ENCODE measurements around the gene UMODL1.

- TF ChIP-seq EZH2 (IDR thresholded peaks at IDR 0.05; ENCODE audit: borderline replicate concordance, low read depth, low read length, severe bottlenecking) (no peak), CTCF (IDR thresholded peaks at IDR 0.05; ENCODE audit: borderline replicate concordance, extremely low read depth, low read length, poor library complexity, severe bottlenecking) (no peak)
Measured at GRCh38 chr21:42190486-42190863, 119.4 kb downstream of the UMODL1 start.
